Peyer's patch (tissue), 4 donors: ENCODE measurements around the gene TCF23. TPM values are rescaled to one million over a fixed set of nuclear protein-coding genes. Genes with fewer than 3 reads are reported as not detected.

Source experiments
- DNase-seq, 3 donors: peaks; one replicate each; pipeline ENCODE4 v3.0.0-alpha.2; 2017 to 2019
- H3K27ac ChIP-seq, 4 donors: fragments of 200-600 bp; sonication (generic); one replicate each; pipeline ENCODE4 v1.5.1; 2016 to 2019
- H3K27me3 ChIP-seq, 2 donors: fragments of 200-600 bp; sonication (generic); one replicate each; pipeline ENCODE4 v1.5.1; 2019
- H3K36me3 ChIP-seq, 3 donors: fragments of 200-600 bp; sonication (generic); one replicate each; pipeline ENCODE4 v1.5.1; 2016 to 2019
- H3K4me1 ChIP-seq, 4 donors: fragments of 200-600 bp; sonication (generic); one replicate each; pipeline ENCODE4 v1.5.1; 2016 to 2019
- H3K4me3 ChIP-seq, 4 donors: fragments of 200-600 bp; sonication (generic); 1 replicate in 3 of 4; 2 replicates in 1 of 4; pipeline ENCODE4 v1.5.1; 2016 to 2019; ENCODE audit warnings: mild to moderate bottlenecking in 1 of 4
- H3K9me3 ChIP-seq, 4 donors: fragments of 200-600 bp; sonication (generic); one replicate each; pipeline ENCODE4 v1.5.1; 2016 to 2019; ENCODE audit warnings: mild to moderate bottlenecking in 1 of 4
- POLR2A ChIP-seq, 2 donors: fragments of 450-650 bp; IDR thresholded peaks; one replicate each; pipeline ENCODE4 v1.5.1; 2017; ENCODE audit warnings: antibody characterized with exemption in 2 of 2, mild to moderate bottlenecking in 2 of 2, moderate library complexity in 2 of 2
- total RNA-seq, 4 donors: library from RNA; depleted of rRNA; stranded (reverse); fragments of >200 nt; gene quantifications; one replicate each; pipeline ENCODE4 v1.1.0, GENCODE V29; 2016
- TF ChIP-seq, protein P1 (sequence below), 6 experiments: fragments of 450-650 bp in 4 of 6; fragments of 200-600 bp in 2 of 6; sonication (generic) in 1 of 6; IDR thresholded peaks; one replicate each; pipeline ENCODE4 v1.5.1; 2017 to 2019; ENCODE audit warnings: antibody characterized with exemption in 6 of 6, mild to moderate bottlenecking in 3 of 6, moderate library complexity in 1 of 6

The TCF23 gene
- total RNA-seq, 4 donors from 2014 or later, result not detected

DNA sequence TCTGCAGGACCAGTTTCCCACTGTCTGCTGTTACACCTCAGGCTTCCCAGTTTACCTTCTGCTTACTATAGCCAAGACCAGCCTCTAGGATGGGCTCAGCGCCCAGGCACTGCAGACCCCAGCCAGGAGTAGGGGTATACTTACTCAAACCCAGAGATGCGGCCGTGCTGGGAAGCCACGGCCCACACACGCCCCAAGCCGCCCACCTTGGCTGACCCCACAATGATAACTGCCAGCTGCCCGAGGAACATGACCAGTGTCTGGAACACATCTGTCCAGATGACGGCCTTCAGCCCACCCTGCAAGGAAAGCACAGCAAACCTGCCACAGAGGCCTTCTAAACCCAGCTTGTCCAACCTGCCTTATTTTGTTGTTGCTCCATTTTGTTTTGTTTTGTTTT lies 56.4 kb downstream of the TCF23 start:
- H3K27ac ChIP-seq, result no peak overlapping the region

DNA sequence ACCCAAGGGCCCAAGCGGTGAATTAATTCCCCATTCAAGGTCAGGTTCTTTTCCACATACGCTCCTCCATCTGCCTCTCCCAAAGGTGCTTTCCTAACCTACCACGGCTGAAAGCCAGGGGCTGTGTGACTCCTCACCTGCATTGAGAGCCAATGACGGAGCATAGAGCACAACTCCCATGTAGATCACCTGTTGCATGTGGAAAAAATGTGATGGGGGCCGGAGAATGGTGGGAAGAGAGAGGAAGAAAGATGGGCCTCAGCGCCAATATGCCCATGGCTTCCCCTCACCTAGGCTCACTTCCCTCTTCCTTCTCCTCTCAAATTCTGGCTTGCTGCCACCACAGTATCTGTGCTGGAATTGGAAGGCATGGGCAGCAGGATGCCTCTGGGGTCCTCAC lies 57.5 kb downstream of the TCF23 start:
- peaks cover 0 to 8% (median 2%) of the 10 kb centered on the region in 4 donors for H3K4me1 ChIP-seq
- H3K27ac ChIP-seq, result no peak overlapping the region
- H3K9me3 ChIP-seq, result no peaks in the 10 kb centered on the region
- DNase-seq, result no peak
- TF ChIP-seq POLR2A (IDR thresholded peaks at IDR 0.05), result no peak
- TF ChIP-seq, protein P1, sequence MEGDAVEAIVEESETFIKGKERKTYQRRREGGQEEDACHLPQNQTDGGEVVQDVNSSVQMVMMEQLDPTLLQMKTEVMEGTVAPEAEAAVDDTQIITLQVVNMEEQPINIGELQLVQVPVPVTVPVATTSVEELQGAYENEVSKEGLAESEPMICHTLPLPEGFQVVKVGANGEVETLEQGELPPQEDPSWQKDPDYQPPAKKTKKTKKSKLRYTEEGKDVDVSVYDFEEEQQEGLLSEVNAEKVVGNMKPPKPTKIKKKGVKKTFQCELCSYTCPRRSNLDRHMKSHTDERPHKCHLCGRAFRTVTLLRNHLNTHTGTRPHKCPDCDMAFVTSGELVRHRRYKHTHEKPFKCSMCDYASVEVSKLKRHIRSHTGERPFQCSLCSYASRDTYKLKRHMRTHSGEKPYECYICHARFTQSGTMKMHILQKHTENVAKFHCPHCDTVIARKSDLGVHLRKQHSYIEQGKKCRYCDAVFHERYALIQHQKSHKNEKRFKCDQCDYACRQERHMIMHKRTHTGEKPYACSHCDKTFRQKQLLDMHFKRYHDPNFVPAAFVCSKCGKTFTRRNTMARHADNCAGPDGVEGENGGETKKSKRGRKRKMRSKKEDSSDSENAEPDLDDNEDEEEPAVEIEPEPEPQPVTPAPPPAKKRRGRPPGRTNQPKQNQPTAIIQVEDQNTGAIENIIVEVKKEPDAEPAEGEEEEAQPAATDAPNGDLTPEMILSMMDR (IDR thresholded peaks at IDR 0.05), result no peak
- H3K4me3 ChIP-seq, result no peak overlapping the region
- H3K27me3 ChIP-seq, result no peaks in the 10 kb centered on the region
- H3K36me3 ChIP-seq, result peaks cover 0 to 62% (median 0%) of the 10 kb centered on the region in 3 donors

More for the DNA sequence above, 56.4 kb downstream of the TCF23 start:
- Histone ChIP-seq H3K36me3 (peaks cover 0 to 73% (median 0%) of the 10 kb centered on the region in 3 donors), H3K27me3 (no peaks in the 10 kb centered on the region), H3K4me3 (no peak overlapping the region), H3K9me3 (no peaks in the 10 kb centered on the region), H3K4me1 (no peaks in the 10 kb centered on the region)
- TF ChIP-seq POLR2A (IDR thresholded peaks at IDR 0.05), result no peak
- TF ChIP-seq, protein P1 (IDR thresholded peaks at IDR 0.05), result no peak
- DNase-seq, result peak in 1 of 3 donors; percentile 28

Other genes with a start within 250 kb of the TCF23 start
- gene MAPRE3, start 178.4 kb upstream of the TCF23 start, total RNA-seq, result 10 to 100 TPM in 1 of 4 donors, 1 to 10 TPM in 3; 4.2 to 14.9 (median 5.9) TPM
- 100 to 1,000 TPM in 1 of 4 donors, 10 to 100 TPM in 3; 50.1 to 121 (median 82.0) TPM for gene TMEM214, start 116.0 kb upstream of the TCF23 start, total RNA-seq
- 10 to 100 TPM in 3 of 4 donors, 1 to 10 TPM in 1; 7.5 to 18.2 (median 12.3) TPM for gene AGBL5, start 97.3 kb upstream of the TCF23 start, total RNA-seq
- 100 to 1,000 TPM; 136 to 329 (median 225) TPM for gene OST4, start 77.3 kb upstream of the TCF23 start, total RNA-seq
- 10 to 100 TPM in 2 of 4 donors, 1 to 10 TPM in 2; 7.9 to 32.2 (median 13.3) TPM for gene EMILIN1, start 70.4 kb upstream of the TCF23 start, total RNA-seq
- gene KHK, start 62.2 kb upstream of the TCF23 start, total RNA-seq, result 100 to 1,000 TPM in 3 of 4 donors, 10 to 100 TPM in 1; 40.4 to 576 (median 435) TPM
- gene CGREF1, start 29.9 kb upstream of the TCF23 start, total RNA-seq, result 1 to 10 TPM in 2 of 4 donors, not detected in 2; 2.5 to 5.6 TPM
- gene ABHD1, start 25.2 kb upstream of the TCF23 start, total RNA-seq, result 1 to 10 TPM in 1 of 4 donors, not detected in 3; 2.8 TPM
- gene PREB, start 14.4 kb upstream of the TCF23 start, total RNA-seq, result 100 to 1,000 TPM in 1 of 4 donors, 10 to 100 TPM in 3; 66.5 to 106 (median 69.4) TPM
- not detected for gene PRR30, start 9.6 kb upstream of the TCF23 start, total RNA-seq
- 100 to 1,000 TPM in 2 of 4 donors, 10 to 100 TPM in 2; 88.3 to 121 (median 101) TPM for gene ATRAID, start 63.0 kb downstream of the TCF23 start, total RNA-seq
- 10 to 100 TPM; 42.3 to 78.4 (median 65.8) TPM for gene SLC5A6, start 63.3 kb downstream of the TCF23 start, total RNA-seq
- gene CAD, start 68.4 kb downstream of the TCF23 start, total RNA-seq, result 10 to 100 TPM; 21.2 to 42.9 (median 36.7) TPM
- under 1 TPM in 1 of 4 donors, not detected in 3; 0.35 TPM for gene SLC30A3, start 114.0 kb downstream of the TCF23 start, total RNA-seq
- gene DNAJC5G, start 126.4 kb downstream of the TCF23 start, total RNA-seq, result 1 to 10 TPM in 1 of 4 donors, not detected in 3; 4.3 TPM
- under 1 TPM in 1 of 4 donors, not detected in 3; 0.54 TPM for gene TRIM54, start 133.4 kb downstream of the TCF23 start, total RNA-seq
- gene UCN, start 159.4 kb downstream of the TCF23 start, total RNA-seq, result 1 to 10 TPM in 2 of 4 donors, not detected in 2; 2.3 to 5.2 TPM
- 10 to 100 TPM; 41.5 to 62.3 (median 51.6) TPM for gene MPV17, start 174.1 kb downstream of the TCF23 start, total RNA-seq
- gene GTF3C2, start 207.8 kb downstream of the TCF23 start, total RNA-seq, result 100 to 1,000 TPM in 1 of 4 donors, 10 to 100 TPM in 3; 59.0 to 111 (median 74.6) TPM
- gene EIF2B4, start 221.3 kb downstream of the TCF23 start, total RNA-seq, result 10 to 100 TPM; 19.8 to 47.0 (median 33.7) TPM
- gene SNX17, start 221.6 kb downstream of the TCF23 start, total RNA-seq, result 10 to 100 TPM; 75.1 to 88.2 (median 77.1) TPM
- 10 to 100 TPM; 15.7 to 31.1 (median 24.7) TPM for gene ZNF513, start 231.7 kb downstream of the TCF23 start, total RNA-seq